Measurements from ENCODE around the gene EFCAB13.

EFCAB13 gene

DNA sequence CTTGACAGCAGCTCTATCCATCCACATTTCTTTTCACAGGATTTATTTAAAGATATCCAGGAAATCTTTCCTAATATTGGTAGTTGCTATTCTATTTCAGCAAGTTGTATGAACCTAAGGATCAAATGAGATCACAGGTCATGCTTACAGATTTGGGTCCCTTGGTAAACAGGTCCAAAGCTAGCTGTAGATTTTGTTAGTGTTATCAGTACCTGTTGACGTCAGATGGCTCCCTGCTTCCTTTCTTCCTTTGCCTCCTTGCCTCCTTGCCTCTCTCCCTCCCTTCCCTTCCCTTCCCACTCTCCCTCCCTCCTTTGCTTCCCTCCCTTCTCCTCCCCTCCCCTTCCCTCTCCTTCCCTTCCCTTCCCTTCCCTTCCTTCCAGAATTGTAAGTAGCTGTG is 76.6 kb downstream of the EFCAB13 start:
- DNase-seq (ENCODE audit: low read depth), result no peak
- no peak for TF ChIP-seq CTCF (IDR thresholded peaks at IDR 0.05; ENCODE audit: low read depth, low read length)
- no peak for TF ChIP-seq MYC (IDR thresholded peaks at IDR 0.05; ENCODE audit: low read depth, low read length)
- no peak for TF ChIP-seq MAX (IDR thresholded peaks at IDR 0.05; ENCODE audit: low read depth, low read length)
- TF ChIP-seq POLR2A (IDR thresholded peaks at IDR 0.05; ENCODE audit: extremely low read depth, insufficient read length), result no peak

DNA sequence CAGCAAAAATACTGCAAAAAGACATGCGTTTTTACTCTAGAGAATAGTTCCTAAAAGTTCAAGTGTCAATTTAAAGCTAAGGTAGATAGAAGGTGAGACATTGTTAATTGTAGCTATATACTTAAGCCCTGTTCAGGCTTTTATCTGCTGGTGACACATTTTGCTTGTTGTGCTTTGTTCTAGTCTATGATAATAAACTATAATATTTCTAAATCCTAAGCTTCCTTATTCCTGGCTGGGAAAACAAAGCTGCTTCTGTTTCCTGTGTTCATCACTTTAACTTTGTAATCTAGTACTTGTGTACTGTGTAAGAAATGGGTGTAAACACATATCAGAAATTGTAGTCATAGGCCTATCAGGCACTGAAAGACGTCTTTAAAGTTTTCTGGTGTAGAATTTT is 77.3 kb downstream of the EFCAB13 start:
- TF ChIP-seq CTCF (IDR thresholded peaks at IDR 0.05; ENCODE audit: low read depth, low read length) (no peak), MYC (IDR thresholded peaks at IDR 0.05; ENCODE audit: low read depth, low read length) (no peak), MAX (IDR thresholded peaks at IDR 0.05; ENCODE audit: low read depth, low read length) (no peak), POLR2A (IDR thresholded peaks at IDR 0.05; ENCODE audit: extremely low read depth, insufficient read length) (no peak)
- no peak overlapping the region for H3K4me3 ChIP-seq (ENCODE audit: low read depth, low read length)

More for the DNA sequence above, 76.6 kb downstream of the EFCAB13 start:
- H3K4me3 ChIP-seq (ENCODE audit: low read depth, low read length), result no peak overlapping the region

DNA sequence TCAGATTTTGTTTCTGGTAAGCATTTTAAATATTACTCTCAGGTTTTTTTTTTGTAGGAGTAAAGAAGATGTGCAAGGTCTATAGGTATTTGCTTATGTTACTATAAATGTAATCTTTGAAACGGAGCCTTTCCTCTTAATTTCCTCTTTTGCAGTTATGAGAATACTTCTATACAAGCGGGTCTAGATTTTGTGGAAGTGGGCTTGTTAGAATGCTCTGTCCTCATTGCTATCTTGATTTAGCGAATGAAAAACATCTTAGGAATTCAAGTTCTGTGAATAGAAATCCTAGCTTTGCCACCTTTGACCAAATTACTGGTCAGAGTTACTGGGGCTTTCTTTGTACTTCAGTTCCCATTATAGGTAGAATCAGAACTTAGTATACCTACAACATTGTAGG is 80.3 kb downstream of the EFCAB13 start:
- no peak overlapping the region for H3K4me3 ChIP-seq (ENCODE audit: low read depth, low read length)
- no peak for TF ChIP-seq MYC (IDR thresholded peaks at IDR 0.05; ENCODE audit: low read depth, low read length)
- no peak for TF ChIP-seq CTCF (IDR thresholded peaks at IDR 0.05; ENCODE audit: low read depth, low read length)
- no peak for TF ChIP-seq MAX (IDR thresholded peaks at IDR 0.05; ENCODE audit: low read depth, low read length)
- no peak for TF ChIP-seq POLR2A (IDR thresholded peaks at IDR 0.05; ENCODE audit: extremely low read depth, insufficient read length)
- DNase-seq (ENCODE audit: low read depth), result no peak

More for the DNA sequence above, 77.3 kb downstream of the EFCAB13 start:
- DNase-seq (ENCODE audit: low read depth), result no peak

GRCh38 chr17:47404875-47405274 is 81.1 kb downstream of the EFCAB13 start:
- TF ChIP-seq MYC (IDR thresholded peaks at IDR 0.05; ENCODE audit: low read depth, low read length), result no peak
- no peak for TF ChIP-seq MAX (IDR thresholded peaks at IDR 0.05; ENCODE audit: low read depth, low read length)
- no peak for TF ChIP-seq CTCF (IDR thresholded peaks at IDR 0.05; ENCODE audit: low read depth, low read length)
- no peak for TF ChIP-seq POLR2A (IDR thresholded peaks at IDR 0.05; ENCODE audit: extremely low read depth, insufficient read length)
- no peak overlapping the region for H3K4me3 ChIP-seq (ENCODE audit: low read depth, low read length)
- DNase-seq (ENCODE audit: low read depth), result no peak

- no peak for DNase-seq (ENCODE audit: low read depth)
- no peak for TF ChIP-seq MAX (IDR thresholded peaks at IDR 0.05; ENCODE audit: low read depth, low read length)
- no peak for TF ChIP-seq MYC (IDR thresholded peaks at IDR 0.05; ENCODE audit: low read depth, low read length)
- TF ChIP-seq CTCF (IDR thresholded peaks at IDR 0.05; ENCODE audit: low read depth, low read length), result no peak
- no peak for TF ChIP-seq POLR2A (IDR thresholded peaks at IDR 0.05; ENCODE audit: extremely low read depth, insufficient read length)
- H3K4me3 ChIP-seq (ENCODE audit: low read depth, low read length), result no peak overlapping the region
These were observed 90.1 kb downstream of the EFCAB13 start for GRCh38 chr17:47413872-47414271.

DNA sequence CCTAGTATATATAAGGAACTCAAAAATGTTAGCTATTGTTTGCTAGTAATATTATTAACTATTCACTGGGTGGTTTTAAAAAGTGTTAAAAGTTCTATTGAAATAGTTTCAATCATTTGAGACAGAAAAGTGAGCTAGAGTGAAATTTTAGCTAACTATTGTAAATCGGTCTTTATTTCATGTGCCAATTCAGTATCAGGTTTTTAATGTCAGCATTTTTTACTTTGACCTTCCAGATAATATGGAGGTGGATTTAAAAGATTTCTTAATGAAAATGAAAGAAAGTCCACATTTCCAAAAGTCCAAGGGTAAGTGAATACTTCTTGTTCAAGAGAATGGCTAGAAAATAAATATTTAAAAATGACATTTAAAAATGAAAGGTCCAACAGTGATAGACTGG is 90.9 kb downstream of the EFCAB13 start:
- H3K4me3 ChIP-seq (ENCODE audit: low read depth, low read length), result no peak overlapping the region
- DNase-seq (ENCODE audit: low read depth), result no peak
- TF ChIP-seq POLR2A (IDR thresholded peaks at IDR 0.05; ENCODE audit: extremely low read depth, insufficient read length) (no peak), CTCF (IDR thresholded peaks at IDR 0.05; ENCODE audit: low read depth, low read length) (no peak), MAX (IDR thresholded peaks at IDR 0.05; ENCODE audit: low read depth, low read length) (no peak), MYC (IDR thresholded peaks at IDR 0.05; ENCODE audit: low read depth, low read length) (no peak)

Data from NB4 (cell line).